HepG2 (cell line): ENCODE measurements around the gene RCOR1. TPM values are rescaled to one million over a fixed set of nuclear protein-coding genes. Genes with fewer than 3 reads are reported as not detected.

ENCODE experiments used
- ATF1 ChIP-seq: IDR thresholded peaks from 2 replicates; pipeline ENCODE4 v1.6.1; 2016; ENCODE audit warnings: mild to moderate bottlenecking, control low read depth
- DNMT3B ChIP-seq: conservative IDR thresholded peaks from 2 replicates; pipeline ENCODE4 v1.6.1; 2016; ENCODE audit warnings: missing biosample characterization, control low read depth
- FOXA1 ChIP-seq, 2 experiments: fragments of 450-650 bp in 1 of 2; sonication (generic) in 1 of 2; formaldehyde crosslinking in 1 of 2; IDR thresholded peaks; 2 replicates each; pipeline versions ENCODE4 v1.4.0 to v1.6.1; 2016 to 2020; ENCODE audit warnings: missing genetic modification reagents in 1 of 2
- FOXM1 ChIP-seq: sonication (generic); formaldehyde crosslinking; IDR thresholded peaks from 2 replicates; pipeline ENCODE4 v1.5.0; 2020; ENCODE audit warnings: missing genetic modification reagents
- GZF1 ChIP-seq: sonication (generic); formaldehyde crosslinking; IDR thresholded peaks from 2 replicates; pipeline ENCODE4 v1.5.1; 2020; ENCODE audit warnings: mild to moderate bottlenecking, missing genetic modification reagents
- HMG20A ChIP-seq: IDR thresholded peaks from 2 replicates; pipeline ENCODE4 v1.6.1; 2016; ENCODE audit warnings: borderline replicate concordance
- KLF13 ChIP-seq: sonication (generic); formaldehyde crosslinking; IDR thresholded peaks from 2 replicates; pipeline ENCODE4 v1.4.0; 2020; ENCODE audit warnings: mild to moderate bottlenecking, missing genetic modification reagents
- NFIB ChIP-seq: sonication (generic); formaldehyde crosslinking; IDR thresholded peaks from 2 replicates; pipeline ENCODE4 v1.9.0; 2021; ENCODE audit warnings: missing genetic modification reagents, mild to moderate bottlenecking, borderline replicate concordance
- PAX8 ChIP-seq: sonication (generic); formaldehyde crosslinking; IDR thresholded peaks from 2 replicates; pipeline ENCODE4 v1.8.0; 2022; ENCODE audit warnings: mild to moderate bottlenecking, missing genetic modification reagents, borderline replicate concordance
- POLR2AphosphoS5 ChIP-seq: IDR thresholded peaks from 2 replicates; pipeline ENCODE4 v1.6.1; 2012; ENCODE audit warnings: low read depth, low read length
- RAD51 ChIP-seq: fragments of 450-650 bp; IDR thresholded peaks from 2 replicates; pipeline ENCODE4 v1.6.1; 2016; ENCODE audit warnings: borderline replicate concordance
- ZBTB7B ChIP-seq: sonication (generic); formaldehyde crosslinking; IDR thresholded peaks from 2 replicates; pipeline ENCODE4 v1.4.0; 2020; ENCODE audit warnings: missing genetic modification reagents
- ZIK1 ChIP-seq: sonication (generic); formaldehyde crosslinking; IDR thresholded peaks from 2 replicates; pipeline ENCODE4 v1.5.0; 2020; ENCODE audit warnings: mild to moderate bottlenecking, low read depth, missing genetic modification reagents, borderline replicate concordance
- ZNF225 ChIP-seq: sonication (generic); formaldehyde crosslinking; IDR thresholded peaks from 2 replicates; pipeline ENCODE4 v1.4.0; 2020; ENCODE audit warnings: mild to moderate bottlenecking, missing genetic modification reagents
- ZNF33A ChIP-seq: sonication (generic); formaldehyde crosslinking; IDR thresholded peaks from 2 replicates; pipeline ENCODE4 v1.5.1; 2020; ENCODE audit warnings: missing genetic modification reagents, mild to moderate bottlenecking, moderate library complexity, borderline replicate concordance
- ZNF33B ChIP-seq: sonication (generic); formaldehyde crosslinking; IDR thresholded peaks from 2 replicates; pipeline ENCODE4 v1.5.1; 2020; ENCODE audit warnings: mild to moderate bottlenecking, missing genetic modification reagents
- ZNF460 ChIP-seq: sonication (generic); formaldehyde crosslinking; IDR thresholded peaks from 2 replicates; pipeline ENCODE4 v1.5.1; 2020; ENCODE audit warnings: missing genetic modification reagents, mild to moderate bottlenecking, borderline replicate concordance
- ZNF816 ChIP-seq: sonication (generic); formaldehyde crosslinking; IDR thresholded peaks from 2 replicates; pipeline ENCODE4 v1.8.0; 2022; ENCODE audit warnings: missing genetic modification reagents, mild to moderate bottlenecking, borderline replicate concordance
- ZSCAN29 ChIP-seq: sonication (generic); formaldehyde crosslinking; conservative IDR thresholded peaks from 2 replicates; pipeline ENCODE4 v1.4.0; 2020; ENCODE audit warnings: mild to moderate bottlenecking, missing genetic modification reagents
- polyA plus RNA-seq, 8 experiments: library from polyadenylated mRNA; depleted of rRNA in 3 of 8; stranded (reverse) in 7 of 8; unstranded in 1 of 8; fragments of >200 nt; fragmentation: Illumina TruSeq in 4 of 8; extraction: Trizol in 4 of 8; gene quantifications; 2 replicates each; pipeline versions ENCODE4 v1.2.1 to v1.2.3, GENCODE V29; 2011 to 2016; ENCODE audit warnings: low read depth in 4 of 8, missing spikeins in 1 of 8, mixed read lengths in 1 of 8; ENCODE audit not compliant: insufficient read depth in 1 of 8
- total RNA-seq, 5 experiments: library from RNA; depleted of rRNA; stranded (reverse); fragments of >200 nt; fragmentation: Illumina TruSeq; extraction: Trizol; gene quantifications; 2 replicates each; pipeline ENCODE4 v1.2.3, GENCODE V29; 2016; ENCODE audit warnings: low read depth in 1 of 5
- TF ChIP-seq, protein P1 (sequence below): sonication (generic); formaldehyde crosslinking; IDR thresholded peaks from 2 replicates; pipeline ENCODE4 v1.5.0; 2020; ENCODE audit warnings: mild to moderate bottlenecking, missing genetic modification reagents
- TF ChIP-seq, protein P2 (sequence below): sonication (generic); formaldehyde crosslinking; conservative IDR thresholded peaks from 2 replicates; pipeline ENCODE4 v1.5.0; 2020; ENCODE audit warnings: missing genetic modification reagents
- TF ChIP-seq, protein P3 (sequence below): sonication (generic); formaldehyde crosslinking; IDR thresholded peaks from 2 replicates; pipeline ENCODE4 v1.8.0; 2022; ENCODE audit warnings: missing genetic modification reagents, mild to moderate bottlenecking, inconsistent platforms, borderline replicate concordance
- TF ChIP-seq, protein P4 (sequence below): IDR thresholded peaks from 2 replicates; pipeline ENCODE4 v1.6.1; 2012; ENCODE audit warnings: low read depth, low read length, improper control_type of control experiment
- TF ChIP-seq, protein P5 (sequence below): conservative IDR thresholded peaks from 2 replicates; pipeline ENCODE4 v1.6.1; 2018; ENCODE audit warnings: missing genetic modification reagents

Gene RCOR1
- total and polyA plus RNA-seq, 2 of the 13 experiments (the other 11 are each of a cell fraction or from before 2014, with no cell fraction given), result 10.2 to 11.1 TPM

DNA sequence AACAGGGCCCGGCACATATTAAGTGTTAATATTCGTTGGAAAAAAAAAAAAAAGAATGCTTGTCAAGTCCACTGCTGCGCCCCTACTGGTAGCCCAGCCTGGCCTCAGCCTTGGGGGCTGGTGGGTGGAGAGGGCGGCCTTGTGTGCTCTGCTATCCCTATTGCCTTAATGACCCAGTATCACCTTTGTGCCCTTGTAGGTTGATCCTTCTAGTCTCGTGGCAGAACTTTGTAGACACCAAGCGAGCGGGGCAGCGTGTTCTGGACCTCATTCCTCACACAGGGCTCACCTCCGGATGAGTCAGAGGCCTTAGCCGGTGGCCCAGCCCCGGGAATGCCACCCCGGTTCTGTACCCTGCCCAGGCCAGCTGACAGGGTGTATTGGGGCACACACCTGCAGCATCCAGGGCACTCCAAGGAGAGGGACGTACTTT lies 1.8 kb upstream of the RCOR1 start (continued):
- TF ChIP-seq ZNF816 (no peak), FOXM1 (CRISPR knock-in tag) (no peak), GZF1 (CRISPR knock-in tag) (no peak), ATF1 (CRISPR knock-in tag) (no peak), ZNF225 (CRISPR knock-in tag) (no peak), NFIB (no peak), DNMT3B (CRISPR knock-in tag) (no peak), ZNF33B (CRISPR knock-in tag) (no peak), ZNF33A (CRISPR knock-in tag) (no peak), POLR2AphosphoS5 (peak; percentile 52; the same call in 1 of the 2 replicates), ZNF460 (CRISPR knock-in tag) (no peak), ZBTB7B (CRISPR knock-in tag) (peak; percentile 90), HMG20A (peak; percentile 12; the same call in 1 of the 2 replicates), ZIK1 (CRISPR knock-in tag) (no peak), PAX8 (CRISPR knock-in tag) (no peak), RAD51 (no peak), ZSCAN29 (no peak), FOXA1 (IDR thresholded peaks at IDR 0.05) (no peak), FOXA1 (CRISPR knock-in tag; IDR thresholded peaks at IDR 0.05) (peak; percentile 57), KLF13 (CRISPR knock-in tag) (no peak)
- TF ChIP-seq, protein P1, sequence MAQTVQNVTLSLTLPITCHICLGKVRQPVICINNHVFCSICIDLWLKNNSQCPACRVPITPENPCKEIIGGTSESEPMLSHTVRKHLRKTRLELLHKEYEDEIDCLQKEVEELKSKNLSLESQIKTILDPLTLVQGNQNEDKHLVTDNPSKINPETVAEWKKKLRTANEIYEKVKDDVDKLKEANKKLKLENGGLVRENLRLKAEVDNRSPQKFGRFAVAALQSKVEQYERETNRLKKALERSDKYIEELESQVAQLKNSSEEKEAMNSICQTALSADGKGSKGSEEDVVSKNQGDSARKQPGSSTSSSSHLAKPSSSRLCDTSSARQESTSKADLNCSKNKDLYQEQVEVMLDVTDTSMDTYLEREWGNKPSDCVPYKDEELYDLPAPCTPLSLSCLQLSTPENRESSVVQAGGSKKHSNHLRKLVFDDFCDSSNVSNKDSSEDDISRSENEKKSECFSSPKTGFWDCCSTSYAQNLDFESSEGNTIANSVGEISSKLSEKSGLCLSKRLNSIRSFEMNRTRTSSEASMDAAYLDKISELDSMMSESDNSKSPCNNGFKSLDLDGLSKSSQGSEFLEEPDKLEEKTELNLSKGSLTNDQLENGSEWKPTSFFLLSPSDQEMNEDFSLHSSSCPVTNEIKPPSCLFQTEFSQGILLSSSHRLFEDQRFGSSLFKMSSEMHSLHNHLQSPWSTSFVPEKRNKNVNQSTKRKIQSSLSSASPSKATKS, result no peak
- TF ChIP-seq, protein P2, sequence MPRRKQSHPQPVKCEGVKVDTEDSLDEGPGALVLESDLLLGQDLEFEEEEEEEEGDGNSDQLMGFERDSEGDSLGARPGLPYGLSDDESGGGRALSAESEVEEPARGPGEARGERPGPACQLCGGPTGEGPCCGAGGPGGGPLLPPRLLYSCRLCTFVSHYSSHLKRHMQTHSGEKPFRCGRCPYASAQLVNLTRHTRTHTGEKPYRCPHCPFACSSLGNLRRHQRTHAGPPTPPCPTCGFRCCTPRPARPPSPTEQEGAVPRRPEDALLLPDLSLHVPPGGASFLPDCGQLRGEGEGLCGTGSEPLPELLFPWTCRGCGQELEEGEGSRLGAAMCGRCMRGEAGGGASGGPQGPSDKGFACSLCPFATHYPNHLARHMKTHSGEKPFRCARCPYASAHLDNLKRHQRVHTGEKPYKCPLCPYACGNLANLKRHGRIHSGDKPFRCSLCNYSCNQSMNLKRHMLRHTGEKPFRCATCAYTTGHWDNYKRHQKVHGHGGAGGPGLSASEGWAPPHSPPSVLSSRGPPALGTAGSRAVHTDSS, result no peak
- TF ChIP-seq, protein P3, sequence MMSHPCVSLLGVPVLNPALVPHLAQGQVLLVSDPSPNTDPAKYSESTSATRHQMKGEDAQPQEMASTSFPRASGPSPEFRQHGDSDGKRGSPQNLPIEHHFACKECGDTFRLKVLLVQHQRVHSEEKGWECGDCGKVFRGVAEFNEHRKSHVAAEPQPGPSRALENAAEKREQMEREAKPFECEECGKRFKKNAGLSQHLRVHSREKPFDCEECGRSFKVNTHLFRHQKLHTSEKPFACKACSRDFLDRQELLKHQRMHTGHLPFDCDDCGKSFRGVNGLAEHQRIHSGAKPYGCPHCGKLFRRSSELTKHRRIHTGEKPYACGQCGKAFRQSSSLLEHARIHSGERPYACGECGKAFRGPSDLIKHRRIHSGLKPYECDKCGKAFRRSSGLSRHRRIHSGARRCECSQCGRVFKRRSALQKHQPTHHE (CRISPR knock-in tag), result no peak
- TF ChIP-seq, protein P4, sequence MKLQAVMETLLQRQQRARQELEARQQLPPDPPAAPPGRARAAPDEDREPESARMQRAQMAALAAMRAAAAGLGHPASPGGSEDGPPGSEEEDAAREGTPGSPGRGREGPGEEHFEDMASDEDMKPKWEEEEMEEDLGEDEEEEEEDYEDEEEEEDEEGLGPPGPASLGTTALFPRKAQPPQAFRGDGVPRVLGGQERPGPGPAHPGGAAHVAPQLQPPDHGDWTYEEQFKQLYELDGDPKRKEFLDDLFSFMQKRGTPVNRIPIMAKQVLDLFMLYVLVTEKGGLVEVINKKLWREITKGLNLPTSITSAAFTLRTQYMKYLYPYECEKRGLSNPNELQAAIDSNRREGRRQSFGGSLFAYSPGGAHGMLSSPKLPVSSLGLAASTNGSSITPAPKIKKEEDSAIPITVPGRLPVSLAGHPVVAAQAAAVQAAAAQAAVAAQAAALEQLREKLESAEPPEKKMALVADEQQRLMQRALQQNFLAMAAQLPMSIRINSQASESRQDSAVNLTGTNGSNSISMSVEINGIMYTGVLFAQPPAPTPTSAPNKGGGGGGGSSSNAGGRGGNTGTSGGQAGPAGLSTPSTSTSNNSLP, result no peak
- TF ChIP-seq, protein P5, sequence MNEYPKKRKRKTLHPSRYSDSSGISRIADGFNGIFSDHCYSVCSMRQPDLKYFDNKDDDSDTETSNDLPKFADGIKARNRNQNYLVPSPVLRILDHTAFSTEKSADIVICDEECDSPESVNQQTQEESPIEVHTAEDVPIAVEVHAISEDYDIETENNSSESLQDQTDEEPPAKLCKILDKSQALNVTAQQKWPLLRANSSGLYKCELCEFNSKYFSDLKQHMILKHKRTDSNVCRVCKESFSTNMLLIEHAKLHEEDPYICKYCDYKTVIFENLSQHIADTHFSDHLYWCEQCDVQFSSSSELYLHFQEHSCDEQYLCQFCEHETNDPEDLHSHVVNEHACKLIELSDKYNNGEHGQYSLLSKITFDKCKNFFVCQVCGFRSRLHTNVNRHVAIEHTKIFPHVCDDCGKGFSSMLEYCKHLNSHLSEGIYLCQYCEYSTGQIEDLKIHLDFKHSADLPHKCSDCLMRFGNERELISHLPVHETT, result peak; percentile 56; the same call in 1 of the 2 replicates
